ENCODE measurements around the gene BRD2.

DNA sequence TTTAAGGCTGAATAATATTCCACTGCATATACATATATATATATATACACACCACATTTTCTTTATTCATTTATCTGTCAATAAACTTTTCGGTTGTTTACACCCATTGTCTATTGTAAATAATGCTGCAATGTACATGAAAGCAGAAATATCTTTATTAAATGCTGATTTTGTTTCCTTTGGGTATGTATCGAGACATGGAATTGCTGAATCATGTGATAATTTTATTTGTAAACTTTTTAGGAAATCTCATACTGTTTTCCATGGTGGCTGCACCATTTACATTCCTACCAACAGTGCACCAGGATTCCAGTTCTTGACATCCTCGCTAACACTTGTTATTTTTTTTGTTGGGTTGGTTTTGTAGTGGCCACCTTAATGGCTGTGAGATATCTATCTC, 55.1 kb downstream of the BRD2 start:
- TF ChIP-seq, protein P1, sequence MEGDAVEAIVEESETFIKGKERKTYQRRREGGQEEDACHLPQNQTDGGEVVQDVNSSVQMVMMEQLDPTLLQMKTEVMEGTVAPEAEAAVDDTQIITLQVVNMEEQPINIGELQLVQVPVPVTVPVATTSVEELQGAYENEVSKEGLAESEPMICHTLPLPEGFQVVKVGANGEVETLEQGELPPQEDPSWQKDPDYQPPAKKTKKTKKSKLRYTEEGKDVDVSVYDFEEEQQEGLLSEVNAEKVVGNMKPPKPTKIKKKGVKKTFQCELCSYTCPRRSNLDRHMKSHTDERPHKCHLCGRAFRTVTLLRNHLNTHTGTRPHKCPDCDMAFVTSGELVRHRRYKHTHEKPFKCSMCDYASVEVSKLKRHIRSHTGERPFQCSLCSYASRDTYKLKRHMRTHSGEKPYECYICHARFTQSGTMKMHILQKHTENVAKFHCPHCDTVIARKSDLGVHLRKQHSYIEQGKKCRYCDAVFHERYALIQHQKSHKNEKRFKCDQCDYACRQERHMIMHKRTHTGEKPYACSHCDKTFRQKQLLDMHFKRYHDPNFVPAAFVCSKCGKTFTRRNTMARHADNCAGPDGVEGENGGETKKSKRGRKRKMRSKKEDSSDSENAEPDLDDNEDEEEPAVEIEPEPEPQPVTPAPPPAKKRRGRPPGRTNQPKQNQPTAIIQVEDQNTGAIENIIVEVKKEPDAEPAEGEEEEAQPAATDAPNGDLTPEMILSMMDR (IDR thresholded peaks at IDR 0.05) = no peak
- TF ChIP-seq POLR2A (IDR thresholded peaks at IDR 0.05) = no peak

Measured in heart left ventricle (tissue), 13 donors.